Endodermal cell (in vitro differentiated cells): Measurements from ENCODE around the gene KRTAP10-3. TPM values are rescaled to one million over a fixed set of nuclear protein-coding genes. Genes with fewer than 3 reads are reported as not detected.
"Not testable (repeated sequence)": the region's sequence is repeated elsewhere in the genome, so short reads cannot be mapped to it uniquely, and the experiment has no call there.

Experiments used
- DNase-seq: peaks from one replicate; pipeline ENCODE4 v3.0.0-alpha.2; 2017
- H3K27ac ChIP-seq: 2 replicates; pipeline ENCODE4 v1.5.1; 2013; ENCODE audit warnings: mild to moderate bottlenecking, low read depth, low read length, moderate library complexity
- H3K27me3 ChIP-seq: 2 replicates; pipeline ENCODE4 v1.6.1; 2013; ENCODE audit warnings: mild to moderate bottlenecking, low read length, moderate library complexity; ENCODE audit not compliant: insufficient read depth, control insufficient read depth, poor library complexity, severe bottlenecking
- H3K36me3 ChIP-seq: 2 replicates; pipeline ENCODE4 v1.7.0; 2013; ENCODE audit warnings: mild to moderate bottlenecking, low read length, moderate library complexity; ENCODE audit not compliant: control insufficient read depth, insufficient read depth
- H3K4me1 ChIP-seq: one replicate; pipeline ENCODE4 v1.7.0; 2013; ENCODE audit warnings: low read length; ENCODE audit not compliant: control insufficient read depth, insufficient read depth
- H3K4me3 ChIP-seq: 2 replicates; pipeline ENCODE4 v1.5.1; 2013; ENCODE audit warnings: mild to moderate bottlenecking, low read length, moderate library complexity
- H3K9ac ChIP-seq: 2 replicates; pipeline ENCODE4 v1.6.1; 2013; ENCODE audit warnings: mild to moderate bottlenecking, low read length, moderate library complexity; ENCODE audit not compliant: poor library complexity, severe bottlenecking; ENCODE audit errors: extremely low read depth
- H3K9me3 ChIP-seq: 2 replicates; pipeline ENCODE4 v1.6.1; 2013; ENCODE audit warnings: mild to moderate bottlenecking, low read length, moderate library complexity; ENCODE audit not compliant: control insufficient read depth
- H3K27ac Mint-ChIP-seq: 2 replicates; pipeline ENCODE4 v1.8.0; 2020; ENCODE audit warnings: mixed read lengths
- H3K27me3 Mint-ChIP-seq: 2 replicates; pipeline ENCODE4 v1.8.0; 2021; ENCODE audit warnings: mild to moderate bottlenecking, mixed read lengths; ENCODE audit not compliant: insufficient read depth
- H3K36me3 Mint-ChIP-seq: 2 replicates; pipeline ENCODE4 v1.8.0; 2020; ENCODE audit warnings: low read depth, mixed read lengths
- H3K4me1 Mint-ChIP-seq: 2 replicates; pipeline ENCODE4 v1.8.0; 2020; ENCODE audit warnings: mixed read lengths
- H3K4me3 Mint-ChIP-seq: 2 replicates; pipeline ENCODE4 v1.8.0; 2020; ENCODE audit warnings: mild to moderate bottlenecking, moderate library complexity, mixed read lengths
- H3K9me3 Mint-ChIP-seq: 2 replicates; pipeline ENCODE4 v1.8.0; 2020; ENCODE audit warnings: mild to moderate bottlenecking, mixed read lengths
- WGBS, 2 experiments: methylation state at CpG; one replicate each; pipeline versions ENCODE4 v1.1.5 to v1.1.7; 2013; ENCODE audit warnings: missing lambda C conversion rate in 2 of 2, mixed read lengths in 1 of 2; ENCODE audit not compliant: insufficient coverage in 1 of 2, insufficient read length in 1 of 2; 5-methylcytosine and 5-hydroxymethylcytosine counted together
- total RNA-seq, 2 donors: library from RNA; stranded (reverse); fragmentation: NEBNext Ultra II Directional in 1 of 2; extraction: Animal tissue kit (Norgen Biotek cat#: 25700) in 1 of 2; gene quantifications; 2 replicates in 1 of 2; 3 replicates in 1 of 2; pipeline ENCODE4 v1.2.1, GENCODE V29; 2021
- TF ChIP-seq, protein P1 (sequence below): fragments of 200-600 bp; sonication (generic); conservative IDR thresholded peaks from 2 replicates; pipeline ENCODE4 v1.5.0; 2021; ENCODE audit warnings: antibody characterized with exemption, mild to moderate bottlenecking

The KRTAP10-3 gene
- total RNA-seq, 2 donors from 2014 or later: not detected

DNA sequence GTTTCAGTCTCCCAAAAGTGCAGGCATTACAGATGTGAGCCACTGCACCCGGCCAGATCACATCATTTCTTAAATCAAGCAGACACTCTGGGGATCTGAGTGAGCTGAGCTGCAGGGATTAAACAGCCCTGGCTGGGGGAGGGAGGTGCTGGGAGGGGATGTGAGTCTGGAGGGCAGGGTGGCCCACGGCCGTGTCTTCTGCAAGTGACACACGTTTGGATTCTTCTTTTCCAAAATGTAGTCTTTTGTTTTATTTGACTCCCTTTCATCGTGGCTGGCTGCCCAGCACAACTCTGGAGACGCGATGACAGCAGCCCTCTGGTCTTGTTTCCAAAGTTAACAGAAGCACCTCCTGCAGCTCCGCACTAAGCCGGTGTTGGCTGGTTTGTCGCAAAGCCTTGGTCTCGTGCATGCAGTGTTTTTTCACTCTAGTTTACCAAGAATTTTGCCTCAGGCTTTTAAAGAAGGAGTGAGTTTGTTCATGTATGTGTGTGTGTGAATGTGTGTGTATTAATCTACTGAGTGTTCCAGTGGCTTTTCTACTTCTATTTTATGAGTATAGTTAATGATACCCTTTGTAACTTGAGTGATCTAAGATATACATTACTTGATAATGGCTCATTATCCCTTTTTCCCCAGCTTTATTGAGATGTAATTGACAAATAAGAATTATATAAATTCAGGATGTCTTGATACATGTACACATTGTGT, 24.6 kb upstream of the KRTAP10-3 start:
- H3K36me3 ChIP-seq: no peaks in the 10 kb centered on the region
- H3K27me3 Mint-ChIP-seq: peaks cover 7% of the 10 kb centered on the region
- H3K27me3 ChIP-seq: no peaks in the 10 kb centered on the region
- peaks cover 9% of the 10 kb centered on the region for H3K9me3 ChIP-seq
- WGBS, 2 experiments: 50 to 65% methylated on average over 10 to 11 of the region's 11 CpGs
- TF ChIP-seq, protein P1, sequence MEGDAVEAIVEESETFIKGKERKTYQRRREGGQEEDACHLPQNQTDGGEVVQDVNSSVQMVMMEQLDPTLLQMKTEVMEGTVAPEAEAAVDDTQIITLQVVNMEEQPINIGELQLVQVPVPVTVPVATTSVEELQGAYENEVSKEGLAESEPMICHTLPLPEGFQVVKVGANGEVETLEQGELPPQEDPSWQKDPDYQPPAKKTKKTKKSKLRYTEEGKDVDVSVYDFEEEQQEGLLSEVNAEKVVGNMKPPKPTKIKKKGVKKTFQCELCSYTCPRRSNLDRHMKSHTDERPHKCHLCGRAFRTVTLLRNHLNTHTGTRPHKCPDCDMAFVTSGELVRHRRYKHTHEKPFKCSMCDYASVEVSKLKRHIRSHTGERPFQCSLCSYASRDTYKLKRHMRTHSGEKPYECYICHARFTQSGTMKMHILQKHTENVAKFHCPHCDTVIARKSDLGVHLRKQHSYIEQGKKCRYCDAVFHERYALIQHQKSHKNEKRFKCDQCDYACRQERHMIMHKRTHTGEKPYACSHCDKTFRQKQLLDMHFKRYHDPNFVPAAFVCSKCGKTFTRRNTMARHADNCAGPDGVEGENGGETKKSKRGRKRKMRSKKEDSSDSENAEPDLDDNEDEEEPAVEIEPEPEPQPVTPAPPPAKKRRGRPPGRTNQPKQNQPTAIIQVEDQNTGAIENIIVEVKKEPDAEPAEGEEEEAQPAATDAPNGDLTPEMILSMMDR: no peak
- no peak overlapping the region for H3K4me3 Mint-ChIP-seq
- H3K4me3 ChIP-seq: no peak overlapping the region
- H3K4me1 Mint-ChIP-seq: peaks cover 5% of the 10 kb centered on the region
- H3K9ac ChIP-seq: no peak overlapping the region
- no peak overlapping the region for H3K27ac Mint-ChIP-seq
- no peak for DNase-seq
- H3K27ac ChIP-seq: no peak overlapping the region
- H3K9me3 Mint-ChIP-seq: peaks cover 18% of the 10 kb centered on the region
- H3K36me3 Mint-ChIP-seq: no peaks in the 10 kb centered on the region
- H3K4me1 ChIP-seq: no peaks in the 10 kb centered on the region

- Mint-ChIP-seq H3K9me3 (peaks cover 23% of the 10 kb centered on the region), H3K4me1 (peaks cover 5% of the 10 kb centered on the region), H3K36me3 (peaks cover 3% of the 10 kb centered on the region), H3K27me3 (peaks cover 10% of the 10 kb centered on the region), H3K4me3 (no peak overlapping the region), H3K27ac (no peak overlapping the region)
- no peaks in the 10 kb centered on the region for H3K36me3 ChIP-seq
- no peaks in the 10 kb centered on the region for H3K4me1 ChIP-seq
- peaks cover 15% of the 10 kb centered on the region for H3K9me3 ChIP-seq
- no peak for DNase-seq
- no peak overlapping the region for H3K27ac ChIP-seq
- H3K27me3 ChIP-seq: no peaks in the 10 kb centered on the region
- H3K9ac ChIP-seq: no peak overlapping the region
- WGBS, 2 experiments: 86 to 94% methylated on average over 8 to 15 of the region's 15 CpGs
- TF ChIP-seq, protein P1: no peak
- no peak overlapping the region for H3K4me3 ChIP-seq
These were observed 23.5 kb upstream of the KRTAP10-3 start for GRCh38 chr21:44582055-44582454.

DNA sequence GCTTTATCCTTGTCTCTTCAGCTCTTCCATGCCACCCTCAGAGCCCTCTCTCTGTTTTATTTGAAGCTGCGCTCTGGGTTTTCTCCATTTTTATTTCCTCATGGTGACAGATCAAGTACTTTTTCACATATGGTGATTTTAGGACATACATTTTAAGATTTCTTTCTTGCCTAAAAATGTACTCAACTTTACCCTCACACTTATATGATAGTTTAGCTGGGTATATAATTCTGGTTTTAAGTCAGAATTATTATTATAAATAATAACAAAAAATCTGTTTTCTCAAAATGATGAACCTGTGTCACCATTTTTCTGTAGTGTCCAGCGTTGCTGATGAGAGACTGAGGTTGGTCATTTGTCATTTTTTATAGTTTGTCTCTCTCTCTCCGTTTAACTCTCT, 22.6 kb upstream of the KRTAP10-3 start:
- no peak for DNase-seq
- peaks cover 5% of the 10 kb centered on the region for H3K4me1 Mint-ChIP-seq
- peaks cover 10% of the 10 kb centered on the region for H3K27me3 Mint-ChIP-seq
- H3K27me3 ChIP-seq: no peaks in the 10 kb centered on the region
- TF ChIP-seq, protein P1: no peak
- H3K4me3 Mint-ChIP-seq: no peak overlapping the region
- H3K9me3 ChIP-seq: peaks cover 21% of the 10 kb centered on the region
- no peak overlapping the region for H3K27ac ChIP-seq
- peaks cover 3% of the 10 kb centered on the region for H3K36me3 Mint-ChIP-seq
- H3K4me1 ChIP-seq: no peaks in the 10 kb centered on the region
- no peaks in the 10 kb centered on the region for H3K36me3 ChIP-seq
- no peak overlapping the region for H3K9ac ChIP-seq
- no peak overlapping the region for H3K27ac Mint-ChIP-seq
- no peak overlapping the region for H3K4me3 ChIP-seq
- 93 to 94% methylated on average over 2 to 3 of the region's 3 CpGs for WGBS, 2 experiments
- H3K9me3 Mint-ChIP-seq: peaks cover 30% of the 10 kb centered on the region

GRCh38 chr21:44580231-44580821, 21.7 kb upstream of the KRTAP10-3 start, which contains the start of gene KRTAP10-5:
TSS of gene KRTAP10-5 (minus strand) at chr21:44580604. CDS start at chr21:44580578, 26 bp downstream.
- H3K27me3 ChIP-seq, H3K36me3 Mint-ChIP-seq, H3K27ac ChIP-seq, H3K27me3 Mint-ChIP-seq, H3K27ac Mint-ChIP-seq, H3K4me3 Mint-ChIP-seq, H3K9ac ChIP-seq, H3K4me1 ChIP-seq, H3K4me3 ChIP-seq, H3K36me3 ChIP-seq, H3K4me1 Mint-ChIP-seq: not testable (repeated sequence)
- H3K9me3 Mint-ChIP-seq: peaks cover 34% of the 10 kb centered on the region
- DNase-seq: peak; percentile 24
- H3K9me3 ChIP-seq: peaks cover 21% of the 10 kb centered on the region
- WGBS, 2 experiments: 79 to 85% methylated on average over 12 to 19 of the region's 19 CpGs
